CD4-positive, alpha-beta T cell treated with Interleukin-15 for 4 hours (primary cell): ENCODE results near the gene DBNL.
A peak's percentile ranks its signal among the peaks of the same experiment; 100 is the strongest.

Source experiments
- DNase-seq: peaks from one replicate; pipeline ENCODE4 v3.0.0-alpha.2; 2020; ENCODE audit warnings: low spot score

DBNL gene

GRCh38 chr7:44062180-44062902 is 17.8 kb downstream of the DBNL start:
- no peak for DNase-seq

- DNase-seq: no peak
These were observed 18.4 kb downstream of the DBNL start for GRCh38 chr7:44062903-44063295.

- no peak for DNase-seq
These were observed 19.0 kb downstream of the DBNL start for GRCh38 chr7:44063547-44063893.

GRCh38 chr7:44063894-44064651 is 19.6 kb downstream of the DBNL start:
- no peak for DNase-seq

- DNase-seq: no peak
These were observed 20.4 kb downstream of the DBNL start for GRCh38 chr7:44064791-44065430.

- no peak for DNase-seq
These were observed 21.1 kb downstream of the DBNL start, which contains the start of gene PGAM2 for GRCh38 chr7:44065431-44066110. TSS of gene PGAM2 (minus strand) at chr7:44065567. CDS start at chr7:44065529, 38 bp downstream.

GRCh38 chr7:44066111-44066460 is 21.6 kb downstream of the DBNL start:
- no peak for DNase-seq

- DNase-seq: no peak
These were observed 22.1 kb downstream of the DBNL start for GRCh38 chr7:44066494-44067063.

GRCh38 chr7:44067064-44067951 is 22.8 kb downstream of the DBNL start:
- no peak for DNase-seq

GRCh38 chr7:44068054-44068453 is 23.6 kb downstream of the DBNL start:
- DNase-seq: no peak

GRCh38 chr7:44071726-44072363 is 27.3 kb downstream of the DBNL start:
- DNase-seq: no peak

GRCh38 chr7:44072364-44073231 is 28.1 kb downstream of the DBNL start:
- DNase-seq: peak; percentile 45

- peak; percentile 45 for DNase-seq
These were observed 29.3 kb downstream of the DBNL start for GRCh38 chr7:44073664-44074348.

- no peak for DNase-seq
These were observed 29.8 kb downstream of the DBNL start for GRCh38 chr7:44074349-44074695.

- no peak for DNase-seq
These were observed 31.0 kb downstream of the DBNL start for GRCh38 chr7:44075296-44076075.

GRCh38 chr7:44076101-44076895 is 31.8 kb downstream of the DBNL start:
- DNase-seq: no peak

GRCh38 chr7:44077061-44077460 is 32.6 kb downstream of the DBNL start:
- DNase-seq: no peak

GRCh38 chr7:44077681-44078091 is 33.2 kb downstream of the DBNL start:
- no peak for DNase-seq
